Measurements from ENCODE around the gene IFITM5.
A peak's percentile ranks its signal among the peaks of the same experiment; 100 is the strongest.
"Not testable (repeated sequence)": the region's sequence is repeated elsewhere in the genome, so short reads cannot be mapped to it uniquely, and the experiment has no call there.

IFITM5 gene

DNA sequence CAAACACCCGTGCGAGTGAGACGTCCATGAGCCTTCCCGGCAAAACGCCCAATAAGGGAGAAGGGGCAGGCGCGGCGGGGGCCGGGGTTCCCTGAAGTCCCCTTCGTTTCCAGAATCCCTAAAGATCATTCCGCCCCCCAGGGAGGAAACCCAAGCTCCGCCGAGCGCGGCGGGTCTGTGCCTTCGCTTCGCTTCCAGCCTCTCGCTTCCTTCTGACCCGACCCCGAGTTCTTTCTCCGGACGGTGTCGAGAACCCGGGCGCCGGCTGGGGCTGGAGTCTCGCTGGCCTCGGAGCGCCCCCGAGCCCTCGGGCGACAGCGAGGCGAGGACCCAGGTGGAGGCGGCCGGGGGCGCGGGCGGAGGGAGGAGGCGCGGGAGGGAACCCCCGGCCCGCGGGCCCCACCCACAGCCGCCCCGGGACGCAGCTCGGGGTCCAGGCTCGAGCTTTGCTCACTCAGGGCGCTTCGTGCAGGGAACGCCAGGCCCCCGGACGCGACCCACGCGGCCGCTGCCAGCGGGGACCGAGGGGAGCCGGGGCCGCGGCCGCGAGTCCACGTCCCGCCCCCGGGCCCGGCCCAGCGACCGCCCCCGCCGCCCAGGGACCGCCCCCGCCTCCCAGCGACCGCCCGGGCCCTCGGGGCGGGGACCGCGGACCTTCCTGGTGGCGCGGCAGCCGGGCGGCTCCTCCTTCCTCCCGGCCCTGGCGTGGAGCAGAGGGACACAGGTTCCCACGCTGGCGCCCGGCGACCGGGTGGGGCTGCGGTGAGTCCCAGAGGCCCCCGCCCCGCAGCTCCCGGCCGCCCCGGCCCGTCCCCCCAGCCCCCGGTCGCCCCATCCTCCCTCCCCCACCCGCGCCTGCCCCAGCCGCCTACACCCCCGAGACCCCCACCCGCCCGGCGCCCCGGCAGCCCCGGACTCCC, 10.6 kb downstream of the IFITM5 start, which contains the start of gene PGGHG:
TSS of gene PGGHG (plus strand) at position 649 of the 920 bp plus-strand sequence. CDS start 691 bp downstream, outside the sequence.
- Mint-ChIP-seq H3K9me3 (no peaks in the 10 kb centered on the region), H3K4me1 (ENCODE audit: low read depth) (peaks cover 24% of the 10 kb centered on the region), H3K27ac (peak within 1 kb of the TSS; percentile 92), H3K36me3 (ENCODE audit: low read depth) (peaks cover 11% of the 10 kb centered on the region), H3K27me3 (peaks cover 8% of the 10 kb centered on the region), H3K4me3 (peak within 1 kb of the TSS; percentile 82)
- DNase-seq, result peak; percentile 69

DNA sequence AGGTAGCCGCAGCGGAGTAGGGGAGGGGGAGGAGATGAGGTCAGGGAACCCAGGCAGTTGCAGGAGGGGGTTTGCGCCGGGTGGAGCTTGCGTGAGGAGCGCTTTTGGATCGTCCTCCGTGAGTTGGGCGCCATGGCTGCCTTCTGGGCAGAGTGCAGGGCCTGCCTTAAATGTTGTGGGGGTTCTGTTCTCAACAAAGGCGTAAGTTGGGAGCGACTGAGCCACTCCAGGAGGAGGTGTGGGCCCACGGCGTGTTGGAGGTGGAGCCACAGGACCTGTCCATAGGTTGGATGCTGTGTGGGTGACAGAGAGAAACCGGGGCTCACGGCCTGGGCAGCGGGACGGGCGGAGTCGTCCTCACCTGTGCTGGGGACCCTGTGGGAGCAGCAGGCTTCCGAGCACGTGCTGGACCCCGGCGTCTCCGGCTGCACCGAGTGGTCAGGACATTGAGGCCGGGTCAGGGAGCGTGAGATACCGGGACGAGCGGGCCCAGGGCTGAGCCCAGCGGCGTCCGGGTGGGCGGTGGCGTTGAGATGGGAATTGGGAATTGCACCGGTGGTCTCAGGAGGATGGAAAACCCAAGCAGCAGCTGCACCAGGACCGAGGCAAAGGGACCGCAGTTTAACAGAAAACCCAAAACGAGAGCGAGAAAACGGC, 11.4 kb downstream of the IFITM5 start:
- peaks cover 9% of the 10 kb centered on the region for H3K27me3 Mint-ChIP-seq
- H3K4me1 Mint-ChIP-seq (ENCODE audit: low read depth), result peaks cover 29% of the 10 kb centered on the region
- peak overlapping the region; percentile 92 for H3K27ac Mint-ChIP-seq
- H3K4me3 Mint-ChIP-seq, result peak overlapping the region; percentile 82
- H3K9me3 Mint-ChIP-seq, result no peaks in the 10 kb centered on the region
- peaks cover 8% of the 10 kb centered on the region for H3K36me3 Mint-ChIP-seq (ENCODE audit: low read depth)
- DNase-seq, result peak; percentile 69

DNA sequence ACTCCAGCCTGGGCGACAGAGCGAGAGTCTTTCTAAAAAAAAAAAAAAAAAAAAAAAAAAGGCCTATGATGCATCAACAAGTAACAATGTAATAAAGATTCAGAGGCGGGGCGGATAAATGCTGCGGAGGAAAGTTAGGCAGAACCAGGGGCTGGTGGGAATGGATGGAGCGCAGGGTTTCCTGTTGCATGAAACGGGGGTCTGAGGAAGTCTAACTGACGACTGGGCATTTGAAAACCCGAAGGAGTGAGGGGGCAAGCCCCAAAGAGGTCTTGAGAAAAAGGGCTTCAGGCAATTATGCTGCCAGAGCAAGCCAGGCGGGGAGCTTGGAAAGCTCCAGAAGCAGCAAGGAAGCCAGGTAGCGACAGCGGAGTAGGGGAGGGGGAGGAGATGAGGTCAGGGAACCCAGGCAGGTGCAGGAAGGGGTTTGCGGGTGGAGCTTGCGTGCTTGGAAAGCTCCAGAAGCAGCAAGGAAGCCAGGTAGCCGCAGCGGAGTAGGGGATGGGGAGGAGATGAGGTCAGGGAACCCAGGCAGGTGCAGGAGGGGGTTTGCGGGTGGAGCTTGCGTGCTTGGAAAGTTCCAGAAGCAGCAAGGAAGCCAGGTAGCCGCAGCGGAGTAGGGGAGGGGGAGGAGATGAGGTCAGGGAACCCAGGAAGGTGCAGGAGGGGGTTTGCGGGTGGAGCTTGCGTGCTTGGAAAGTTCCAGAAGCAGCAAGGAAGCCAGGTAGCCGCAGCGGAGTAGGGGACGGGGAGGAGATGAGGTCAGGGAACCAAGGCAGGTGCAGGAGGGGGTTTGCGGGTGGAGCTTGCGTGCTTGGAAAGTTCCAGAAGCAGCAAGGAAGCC, 12.1 kb downstream of the IFITM5 start:
- H3K36me3 Mint-ChIP-seq (ENCODE audit: low read depth); H3K9me3 Mint-ChIP-seq: not testable (repeated sequence)
- peak; percentile 63 for DNase-seq
- Mint-ChIP-seq H3K4me3 (peak overlapping the region; percentile 82), H3K4me1 (ENCODE audit: low read depth) (peaks cover 37% of the 10 kb centered on the region), H3K27me3 (peaks cover 17% of the 10 kb centered on the region), H3K27ac (peak overlapping the region; percentile 72)

DNA sequence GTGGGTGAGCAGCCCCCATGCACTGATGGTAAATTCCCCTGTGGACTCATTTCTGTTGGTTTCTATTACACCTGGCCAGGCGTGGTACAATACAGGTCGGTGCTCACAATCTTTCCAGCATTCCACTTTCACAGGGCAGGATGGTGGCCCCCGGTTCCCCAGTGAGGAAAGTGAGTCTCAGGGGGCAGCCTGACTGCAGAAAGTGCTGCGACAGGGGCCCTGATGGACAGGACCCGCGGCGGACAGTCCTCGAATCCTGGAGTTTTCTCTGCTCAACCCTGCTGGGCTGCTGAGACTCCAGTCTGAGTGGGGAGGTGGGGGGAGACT, 13.5 kb downstream of the IFITM5 start:
- peak; percentile 23 for DNase-seq
- Mint-ChIP-seq H3K9me3 (no peaks in the 10 kb centered on the region), H3K27me3 (peaks cover 30% of the 10 kb centered on the region), H3K4me3 (no peak overlapping the region), H3K27ac (no peak overlapping the region), H3K4me1 (ENCODE audit: low read depth) (peaks cover 50% of the 10 kb centered on the region), H3K36me3 (ENCODE audit: low read depth) (peaks cover 2% of the 10 kb centered on the region)

DNA sequence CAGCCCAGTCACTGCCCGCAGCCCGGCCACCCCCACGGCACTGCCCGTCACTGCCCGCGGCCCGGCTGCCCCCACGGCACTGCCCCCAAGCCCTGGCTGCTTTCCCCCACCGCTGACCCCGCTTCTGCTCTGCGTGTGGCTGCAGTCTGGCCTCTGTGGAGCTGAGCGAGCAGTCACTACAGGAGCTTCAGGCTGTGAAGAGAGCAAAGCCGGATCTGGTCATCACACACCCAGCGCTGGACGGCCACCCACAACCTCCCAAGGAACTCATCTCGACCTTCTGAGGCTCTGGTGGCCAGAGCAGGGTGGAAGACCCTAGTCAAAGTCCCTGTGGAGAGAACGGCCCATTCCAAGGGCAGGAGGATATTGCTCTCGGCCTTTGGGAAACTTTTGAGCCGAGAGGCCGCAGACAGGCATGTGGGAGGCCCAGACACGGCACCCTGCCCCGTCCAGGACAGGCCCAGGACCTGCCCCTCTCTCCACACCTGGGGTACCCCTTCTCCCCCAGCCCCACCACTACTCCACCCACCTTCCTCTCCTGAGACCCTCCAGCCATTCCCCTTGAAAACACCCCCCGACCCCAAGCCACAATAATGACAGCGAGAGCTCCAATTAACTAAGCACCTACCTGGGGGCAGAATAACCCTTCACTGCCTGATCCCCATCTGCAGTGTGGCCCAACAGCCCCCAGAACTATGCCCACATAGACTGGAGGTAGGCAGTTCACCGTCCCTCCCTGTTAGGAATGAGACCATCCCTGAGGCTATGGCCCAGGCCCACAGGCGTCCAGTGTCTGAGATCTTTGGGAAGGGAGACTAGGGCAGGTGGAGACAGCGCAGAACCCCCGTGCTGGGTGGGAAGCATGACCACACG, 14.1 kb downstream of the IFITM5 start:
- peaks cover 51% of the 10 kb centered on the region for H3K4me1 Mint-ChIP-seq (ENCODE audit: low read depth)
- H3K9me3 Mint-ChIP-seq, result no peaks in the 10 kb centered on the region
- no peak overlapping the region for H3K4me3 Mint-ChIP-seq
- no peak overlapping the region for H3K27ac Mint-ChIP-seq
- DNase-seq, result peak; percentile 30
- peaks cover 2% of the 10 kb centered on the region for H3K36me3 Mint-ChIP-seq (ENCODE audit: low read depth)
- H3K27me3 Mint-ChIP-seq, result peaks cover 33% of the 10 kb centered on the region

DNA sequence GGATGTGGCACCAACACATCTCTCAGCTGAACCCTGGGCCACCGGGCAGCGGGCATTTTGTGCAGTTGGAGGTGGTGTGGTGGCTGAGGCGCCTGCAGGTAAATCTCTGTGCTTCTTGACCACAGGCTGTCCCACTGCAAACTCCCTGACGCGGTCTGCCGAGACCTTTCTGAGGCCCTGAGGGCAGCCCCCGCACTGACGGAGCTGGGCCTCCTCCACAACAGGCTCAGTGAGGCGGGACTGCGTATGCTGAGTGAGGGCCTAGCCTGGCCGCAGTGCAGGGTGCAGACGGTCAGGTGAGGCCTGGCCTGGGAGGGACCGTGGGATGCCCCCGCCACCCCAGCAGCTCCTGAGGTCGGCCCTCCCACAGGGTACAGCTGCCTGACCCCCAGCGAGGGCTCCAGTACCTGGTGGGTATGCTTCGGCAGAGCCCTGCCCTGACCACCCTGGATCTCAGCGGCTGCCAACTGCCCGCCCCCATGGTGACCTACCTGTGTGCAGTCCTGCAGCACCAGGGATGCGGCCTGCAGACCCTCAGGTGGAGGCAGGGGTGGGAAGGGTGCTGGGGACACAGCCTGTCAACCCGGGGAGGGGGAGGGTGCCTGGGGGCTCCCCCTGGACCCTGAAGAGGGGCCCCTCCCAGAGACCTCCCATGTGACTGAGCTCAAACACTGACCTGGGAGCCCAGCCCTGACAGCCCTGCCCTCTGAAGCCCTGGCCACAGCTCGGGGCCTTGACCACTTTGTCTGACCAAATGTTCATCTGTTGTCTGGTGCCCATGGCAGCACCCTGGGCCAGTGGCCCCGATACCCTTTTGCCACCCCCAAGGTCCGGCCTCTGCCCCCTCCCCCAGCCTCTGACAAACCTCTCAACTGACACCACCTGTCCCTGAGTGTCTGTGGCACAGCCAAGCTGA, 15.0 kb downstream of the IFITM5 start:
- DNase-seq, result peak; percentile 29
- H3K27ac Mint-ChIP-seq, result no peak overlapping the region
- peaks cover 35% of the 10 kb centered on the region for H3K27me3 Mint-ChIP-seq
- peaks cover 2% of the 10 kb centered on the region for H3K36me3 Mint-ChIP-seq (ENCODE audit: low read depth)
- H3K9me3 Mint-ChIP-seq, result no peaks in the 10 kb centered on the region
- no peak overlapping the region for H3K4me3 Mint-ChIP-seq
- peaks cover 47% of the 10 kb centered on the region for H3K4me1 Mint-ChIP-seq (ENCODE audit: low read depth)

DNA sequence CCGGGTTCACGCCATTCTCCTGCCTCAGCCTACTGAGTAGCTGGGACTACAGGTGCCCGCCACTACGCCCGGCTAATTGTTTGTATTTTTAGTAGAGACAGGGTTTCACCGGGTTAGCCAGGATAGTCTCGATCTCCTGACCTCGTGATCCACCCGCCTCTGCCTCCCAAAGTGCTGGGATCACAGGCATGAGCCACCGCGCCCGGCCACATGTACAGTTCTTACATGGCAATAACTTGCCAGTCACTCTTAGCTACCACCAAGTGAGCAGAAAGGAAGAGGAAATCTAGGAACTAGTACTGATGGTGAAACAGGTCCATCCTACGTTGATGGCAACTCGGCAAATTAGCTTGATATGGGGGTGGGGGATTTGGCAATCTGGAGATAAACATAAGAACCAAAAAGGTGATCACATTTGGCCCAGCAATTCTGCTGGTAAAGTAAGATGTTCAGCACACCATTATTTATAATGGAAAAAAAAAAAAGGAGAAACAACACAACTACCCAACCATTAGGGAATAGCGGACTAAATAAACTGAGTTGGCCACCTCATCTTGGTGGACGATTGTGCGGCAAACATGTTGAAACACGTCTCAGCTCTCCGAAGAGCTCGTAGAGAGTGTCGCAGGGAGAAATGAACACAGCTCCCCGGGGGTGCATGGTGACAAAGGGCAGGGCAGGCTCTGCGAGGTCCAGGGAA, 15.8 kb downstream of the IFITM5 start:
- Mint-ChIP-seq H3K36me3 (ENCODE audit: low read depth) (peaks cover 2% of the 10 kb centered on the region), H3K4me3 (no peak overlapping the region), H3K4me1 (ENCODE audit: low read depth) (peaks cover 49% of the 10 kb centered on the region), H3K9me3 (no peaks in the 10 kb centered on the region), H3K27me3 (peaks cover 38% of the 10 kb centered on the region), H3K27ac (peak overlapping the region; percentile 34)
- DNase-seq, result peak; percentile 34

DNA sequence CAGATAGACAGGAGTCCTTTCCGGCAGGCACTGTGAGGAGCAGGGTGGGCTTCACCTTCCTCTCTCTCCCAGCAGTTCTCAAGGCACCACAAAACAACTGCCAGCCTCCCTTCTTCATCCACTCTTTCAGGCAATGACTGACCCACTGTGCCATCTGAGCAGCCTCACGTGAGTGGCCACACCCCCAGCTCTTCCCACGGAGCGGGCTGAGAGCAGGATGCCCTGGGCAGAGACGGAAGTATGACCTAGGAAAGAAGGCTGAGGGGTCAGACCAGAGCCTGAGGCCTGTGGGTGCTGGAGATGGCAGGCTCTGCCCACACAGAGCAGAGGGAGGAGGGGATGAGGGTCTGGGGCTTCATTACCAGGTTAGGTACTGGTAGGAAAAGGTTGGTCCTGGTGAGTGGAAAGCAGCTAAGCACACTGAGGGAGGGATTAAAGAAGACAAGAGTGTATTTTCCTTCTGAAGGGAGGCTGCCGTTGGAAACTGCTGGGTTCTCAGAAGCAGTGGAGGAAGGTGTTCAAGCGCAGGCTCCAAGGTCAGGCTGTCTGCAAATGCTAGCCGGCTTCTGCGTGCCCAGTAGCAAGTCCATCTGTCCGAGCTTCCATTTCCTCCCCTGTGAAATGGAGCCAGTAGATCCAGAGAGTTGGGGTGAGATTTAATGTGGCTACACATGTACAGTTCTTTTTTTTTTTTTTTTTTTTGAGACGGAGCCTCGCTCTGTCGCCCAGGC, 16.5 kb downstream of the IFITM5 start:
- Mint-ChIP-seq H3K27me3 (peaks cover 36% of the 10 kb centered on the region), H3K27ac (peak overlapping the region; percentile 51), H3K36me3 (ENCODE audit: low read depth) (peaks cover under 1% of the 10 kb centered on the region), H3K4me1 (ENCODE audit: low read depth) (peaks cover 50% of the 10 kb centered on the region), H3K9me3 (no peaks in the 10 kb centered on the region), H3K4me3 (peak overlapping the region; percentile 67)
- DNase-seq, result no peak

DNA sequence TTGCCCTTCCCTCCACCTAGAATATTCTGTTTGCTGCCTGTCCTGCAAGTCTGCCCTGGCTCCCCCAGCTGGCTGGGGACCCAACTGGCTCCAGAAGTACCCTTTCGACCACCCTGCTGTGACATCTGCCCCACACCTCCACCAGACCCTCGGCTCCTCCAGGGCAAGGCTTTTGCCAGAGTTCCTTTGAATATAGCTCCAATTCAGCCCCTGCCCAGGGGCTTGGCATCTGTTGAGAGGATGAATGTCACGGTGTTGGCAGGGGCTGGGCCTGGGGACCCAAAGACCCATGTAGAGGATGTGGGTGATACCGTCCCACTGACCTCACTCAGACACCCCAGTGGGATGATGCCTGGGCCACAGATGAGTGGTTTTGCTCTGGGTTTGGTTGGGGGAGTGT, 17.2 kb downstream of the IFITM5 start:
- Mint-ChIP-seq H3K4me3 (peak overlapping the region; percentile 67), H3K27ac (peak overlapping the region; percentile 41), H3K36me3 (ENCODE audit: low read depth) (no peaks in the 10 kb centered on the region), H3K4me1 (ENCODE audit: low read depth) (peaks cover 47% of the 10 kb centered on the region), H3K27me3 (peaks cover 34% of the 10 kb centered on the region), H3K9me3 (peaks cover 1% of the 10 kb centered on the region)
- DNase-seq, result peak; percentile 34

DNA sequence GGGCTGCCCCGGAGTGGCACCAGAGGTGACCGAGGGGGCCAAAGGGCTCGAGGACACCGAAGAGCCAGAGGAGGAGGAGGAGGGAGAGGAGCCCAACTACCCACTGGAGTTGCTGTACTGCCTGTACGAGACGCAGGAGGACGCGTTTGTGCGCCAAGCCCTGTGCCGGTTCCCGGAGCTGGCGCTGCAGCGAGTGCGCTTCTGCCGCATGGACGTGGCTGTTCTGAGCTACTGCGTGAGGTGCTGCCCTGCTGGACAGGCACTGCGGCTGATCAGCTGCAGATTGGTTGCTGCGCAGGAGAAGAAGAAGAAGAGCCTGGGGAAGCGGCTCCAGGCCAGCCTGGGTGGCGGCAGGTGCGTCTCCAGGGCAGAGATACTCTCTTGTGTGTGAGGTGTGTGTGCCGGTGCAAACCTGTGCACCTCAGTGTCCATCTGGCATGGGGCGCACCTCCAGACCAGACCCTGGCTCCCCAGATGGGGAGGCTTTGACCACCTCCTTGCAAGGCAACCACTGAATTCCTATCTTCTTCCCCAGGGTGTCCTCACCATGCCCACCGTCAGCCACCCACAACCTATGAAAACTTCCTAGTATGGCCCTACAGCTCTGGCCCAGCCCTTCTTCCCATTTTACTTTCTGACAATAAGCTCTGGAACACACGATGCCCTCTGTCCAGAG, 17.7 kb downstream of the IFITM5 start:
- Mint-ChIP-seq H3K27ac (peak overlapping the region; percentile 41), H3K36me3 (ENCODE audit: low read depth) (no peaks in the 10 kb centered on the region), H3K9me3 (peaks cover 5% of the 10 kb centered on the region), H3K27me3 (peaks cover 31% of the 10 kb centered on the region), H3K4me1 (ENCODE audit: low read depth) (peaks cover 47% of the 10 kb centered on the region), H3K4me3 (peak overlapping the region; percentile 67)
- DNase-seq, result no peak

DNA sequence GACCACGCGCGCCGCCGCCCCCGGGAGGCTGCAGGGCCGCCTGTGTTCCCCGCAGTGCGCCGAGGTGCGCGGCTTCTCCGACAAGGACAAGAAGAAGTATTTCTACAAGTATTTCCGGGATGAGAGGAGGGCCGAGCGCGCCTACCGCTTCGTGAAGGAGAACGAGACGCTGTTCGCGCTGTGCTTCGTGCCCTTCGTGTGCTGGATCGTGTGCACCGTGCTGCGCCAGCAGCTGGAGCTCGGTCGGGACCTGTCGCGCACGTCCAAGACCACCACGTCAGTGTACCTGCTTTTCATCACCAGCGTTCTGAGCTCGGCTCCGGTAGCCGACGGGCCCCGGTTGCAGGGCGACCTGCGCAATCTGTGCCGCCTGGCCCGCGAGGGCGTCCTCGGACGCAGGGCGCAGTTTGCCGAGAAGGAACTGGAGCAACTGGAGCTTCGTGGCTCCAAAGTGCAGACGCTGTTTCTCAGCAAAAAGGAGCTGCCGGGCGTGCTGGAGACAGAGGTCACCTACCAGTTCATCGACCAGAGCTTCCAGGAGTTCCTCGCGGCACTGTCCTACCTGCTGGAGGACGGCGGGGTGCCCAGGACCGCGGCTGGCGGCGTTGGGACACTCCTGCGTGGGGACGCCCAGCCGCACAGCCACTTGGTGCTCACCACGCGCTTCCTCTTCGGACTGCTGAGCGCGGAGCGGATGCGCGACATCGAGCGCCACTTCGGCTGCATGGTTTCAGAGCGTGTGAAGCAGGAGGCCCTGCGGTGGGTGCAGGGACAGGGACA, 18.4 kb downstream of the IFITM5 start:
- Mint-ChIP-seq H3K4me3 (peak overlapping the region; percentile 67), H3K9me3 (peaks cover 9% of the 10 kb centered on the region), H3K36me3 (ENCODE audit: low read depth) (no peaks in the 10 kb centered on the region), H3K27me3 (peaks cover 31% of the 10 kb centered on the region), H3K27ac (peak overlapping the region; percentile 64), H3K4me1 (ENCODE audit: low read depth) (peaks cover 48% of the 10 kb centered on the region)
- peak; percentile 72 for DNase-seq

Data from activated T-cell treated with anti-CD3 and anti-CD28 coated beads, Interleukin-2, amount 50 U/mL, for 24 hours (primary cell).